Fibroblast of lung (primary cell): ENCODE measurements around the gene E2F1.

ENCODE experiments used
- EZH2 ChIP-seq: IDR thresholded peaks from 2 replicates; pipeline ENCODE4 v1.5.1; 2012; ENCODE audit warnings: low read length, control low read depth, mild to moderate bottlenecking; ENCODE audit errors: missing control alignments
- TF ChIP-seq, protein P1 (sequence below), 2 donors: IDR thresholded peaks in 1 of 2; conservative IDR thresholded peaks in 1 of 2; 1 replicate in 1 of 2; 2 replicates in 1 of 2; pipeline ENCODE4 v1.5.1; 2011 to 2012; ENCODE audit warnings: low read length in 2 of 2, control low read depth in 1 of 2, inconsistent platforms in 1 of 2, low read depth in 1 of 2, mild to moderate bottlenecking in 1 of 2

- no peak for TF ChIP-seq EZH2
- TF ChIP-seq, protein P1, sequence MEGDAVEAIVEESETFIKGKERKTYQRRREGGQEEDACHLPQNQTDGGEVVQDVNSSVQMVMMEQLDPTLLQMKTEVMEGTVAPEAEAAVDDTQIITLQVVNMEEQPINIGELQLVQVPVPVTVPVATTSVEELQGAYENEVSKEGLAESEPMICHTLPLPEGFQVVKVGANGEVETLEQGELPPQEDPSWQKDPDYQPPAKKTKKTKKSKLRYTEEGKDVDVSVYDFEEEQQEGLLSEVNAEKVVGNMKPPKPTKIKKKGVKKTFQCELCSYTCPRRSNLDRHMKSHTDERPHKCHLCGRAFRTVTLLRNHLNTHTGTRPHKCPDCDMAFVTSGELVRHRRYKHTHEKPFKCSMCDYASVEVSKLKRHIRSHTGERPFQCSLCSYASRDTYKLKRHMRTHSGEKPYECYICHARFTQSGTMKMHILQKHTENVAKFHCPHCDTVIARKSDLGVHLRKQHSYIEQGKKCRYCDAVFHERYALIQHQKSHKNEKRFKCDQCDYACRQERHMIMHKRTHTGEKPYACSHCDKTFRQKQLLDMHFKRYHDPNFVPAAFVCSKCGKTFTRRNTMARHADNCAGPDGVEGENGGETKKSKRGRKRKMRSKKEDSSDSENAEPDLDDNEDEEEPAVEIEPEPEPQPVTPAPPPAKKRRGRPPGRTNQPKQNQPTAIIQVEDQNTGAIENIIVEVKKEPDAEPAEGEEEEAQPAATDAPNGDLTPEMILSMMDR (conservative IDR thresholded peaks at IDR 0.05 in 1 of 2, IDR thresholded peaks at IDR 0.05 in 1 of 2; ENCODE audit: low read depth in 1 of 2, low read length in 2 of 2): no peak
Measured at GRCh38 chr20:33711446-33711738, 25.2 kb upstream of the E2F1 start.
